Testis (tissue), 2 donors: ENCODE results near the gene ZNF70.

Experiments
- CTCF ChIP-seq, 3 experiments: fragments of 450-650 bp in 2 of 3; fragments of 200-600 bp in 1 of 3; sonication (generic) in 1 of 3; IDR thresholded peaks; one replicate each; pipeline ENCODE4 v1.5.1; 2016 to 2019; ENCODE audit warnings: antibody characterized with exemption in 3 of 3, mild to moderate bottlenecking in 2 of 3, moderate library complexity in 1 of 3
- POLR2A ChIP-seq: fragments of 450-650 bp; IDR thresholded peaks from one replicate; pipeline ENCODE4 v1.6.1; 2017; ENCODE audit warnings: antibody characterized with exemption, mild to moderate bottlenecking, moderate library complexity

GRCh38 chr22:23783265-23784150, 32.6 kb upstream of the ZNF70 start:
- no peak for TF ChIP-seq POLR2A
- TF ChIP-seq CTCF (IDR thresholded peaks at IDR 0.05) = no peak
